B cell (primary cell): ENCODE measurements around the gene HTR1B. TPM values are rescaled to one million over a fixed set of nuclear protein-coding genes. Genes with fewer than 3 reads are reported as not detected.
A peak's percentile ranks its signal among the peaks of the same experiment; 100 is the strongest.

Experiments used
- ATAC-seq: fragments of 200-7000 bp; cut with Tn5 transposase; one replicate; pipeline ENCODE4 v1.10.0; 2021; ENCODE audit warnings: low read depth, mild to moderate bottlenecking, moderate number of reproducible peaks, moderate library complexity
- CTCF ChIA-PET: fragments of 350-600 bp; sonication (Branson Sonifier 250); formaldehyde crosslinking; loops from one replicate; lab custom pipeline; 2021; ENCODE audit warnings: antibody characterized with exemption, inconsistent platforms; lab: Charles Lee
- POLR2A ChIA-PET: fragments of 350-600 bp; sonication (Branson Sonifier 250); formaldehyde crosslinking; loops from one replicate; lab custom pipeline; 2021; ENCODE audit warnings: antibody characterized with exemption; lab: Charles Lee
- DNase-seq: peaks from one replicate; pipeline ENCODE4 v3.0.0; 2013
- H2AFZ ChIP-seq: 2 replicates; pipeline ENCODE4 v1.6.1; 2012; ENCODE audit warnings: mild to moderate bottlenecking, low read depth, low read length; ENCODE audit not compliant: insufficient read depth, poor library complexity, severe bottlenecking
- H3K27ac ChIP-seq, 2 donors: 1 replicate in 1 of 2; 2 replicates in 1 of 2; pipeline ENCODE4 v1.5.1; 2012 to 2013; ENCODE audit warnings: low read length in 2 of 2, mild to moderate bottlenecking in 2 of 2, moderate library complexity in 1 of 2
- H3K27me3 ChIP-seq, 4 experiments: fragments of 200-600 bp in 1 of 4; sonication (generic) in 1 of 4; replicated peaks in 1 of 4; 1 replicate in 2 of 4; 2 replicates in 2 of 4; pipeline versions ENCODE4 v1.6.1 to v1.7.0; 2013 to 2016; ENCODE audit warnings: low read length in 3 of 4, mild to moderate bottlenecking in 2 of 4, mixed read lengths in 1 of 4, moderate library complexity in 1 of 4; ENCODE audit not compliant: insufficient read depth in 4 of 4, control insufficient read depth in 3 of 4; ENCODE audit errors: control extremely low read depth in 1 of 4
- H3K36me3 ChIP-seq, 2 experiments: replicated peaks in 1 of 2; 1 replicate in 1 of 2; 2 replicates in 1 of 2; pipeline versions ENCODE4 v1.6.1 to v1.7.1; 2013; ENCODE audit warnings: low read length in 1 of 2; ENCODE audit not compliant: insufficient read depth in 2 of 2, control insufficient read depth in 1 of 2; ENCODE audit errors: control extremely low read depth in 1 of 2, extremely low read depth in 1 of 2
- H3K4me1 ChIP-seq, 2 donors: fragments of 200-600 bp in 1 of 2; sonication (generic) in 1 of 2; 1 replicate in 1 of 2; 2 replicates in 1 of 2; pipeline versions ENCODE4 v1.5.1 to v1.6.1; 2013 to 2017; ENCODE audit warnings: low read length in 2 of 2; ENCODE audit not compliant: control insufficient read depth in 2 of 2, insufficient read depth in 2 of 2
- H3K4me2 ChIP-seq: replicated peaks from 2 replicates; pipeline ENCODE3; 2012; ENCODE audit warnings: mild to moderate bottlenecking, low read depth, low read length; ENCODE audit not compliant: poor library complexity, severe bottlenecking
- H3K4me3 ChIP-seq, 5 experiments: fragments of 200-600 bp in 1 of 5; sonication (generic) in 1 of 5; 1 replicate in 3 of 5; 2 replicates in 2 of 5; pipeline versions ENCODE4 v1.5.1 to v1.7.0; 2011 to 2016; ENCODE audit warnings: low read length in 4 of 5, mild to moderate bottlenecking in 4 of 5, low read depth in 2 of 5, control low read depth in 1 of 5, moderate library complexity in 1 of 5; ENCODE audit not compliant: insufficient read depth in 1 of 5; ENCODE audit errors: control extremely low read depth in 1 of 5, extremely low read depth in 1 of 5
- H3K79me2 ChIP-seq: fragments of 200-600 bp; sonication (generic); one replicate; pipeline ENCODE4 v1.6.0; 2016; ENCODE audit warnings: low read length; ENCODE audit not compliant: control insufficient read depth, insufficient read depth
- H3K9ac ChIP-seq: fragments of 200-600 bp; sonication (generic); 2 replicates; pipeline ENCODE4 v1.6.1; 2017; ENCODE audit warnings: mild to moderate bottlenecking, low read length, moderate library complexity
- H3K9me3 ChIP-seq, 3 donors: one replicate each; pipeline versions ENCODE4 v1.6.1 to v1.7.1; 2013; ENCODE audit warnings: low read length in 2 of 3; ENCODE audit not compliant: control insufficient read depth in 2 of 3, insufficient read depth in 1 of 3; ENCODE audit errors: control extremely low read depth in 1 of 3
- H4K20me1 ChIP-seq: 2 replicates; pipeline ENCODE4 v1.6.0; 2012; ENCODE audit warnings: mild to moderate bottlenecking, low read length; ENCODE audit not compliant: insufficient read depth, control insufficient read depth, poor library complexity, severe bottlenecking
- H3K27ac Mint-ChIP-seq: one replicate; pipeline ENCODE4 v1.8.0; 2021; ENCODE audit warnings: mixed read lengths
- H3K27me3 Mint-ChIP-seq: one replicate; pipeline ENCODE4 v1.8.0; 2021; ENCODE audit warnings: mixed read lengths
- H3K4me1 Mint-ChIP-seq: one replicate; pipeline ENCODE4 v1.8.0; 2021; ENCODE audit warnings: mixed read lengths
- H3K4me3 Mint-ChIP-seq: one replicate; pipeline ENCODE4 v1.8.0; 2021; ENCODE audit warnings: mixed read lengths
- H3K9me3 Mint-ChIP-seq: one replicate; pipeline ENCODE4 v1.8.0; 2022; ENCODE audit warnings: mixed read lengths; ENCODE audit not compliant: insufficient read depth
- CTCF ChIP-seq: fragments of 200-600 bp; IDR thresholded peaks from one replicate; pipeline ENCODE4 v1.8.0; 2022; ENCODE audit warnings: antibody characterized with exemption, mild to moderate bottlenecking
- EZH2 ChIP-seq: IDR thresholded peaks from 2 replicates; pipeline ENCODE4 v1.6.1; 2012; ENCODE audit warnings: borderline replicate concordance, low read depth, mild to moderate bottlenecking, moderate library complexity, low read length; ENCODE audit not compliant: insufficient read depth, poor library complexity, severe bottlenecking
- WGBS: methylation state at CpG from one replicate; pipeline ENCODE4 v1.1.5; 2013; ENCODE audit warnings: missing lambda C conversion rate; ENCODE audit not compliant: insufficient coverage; 5-methylcytosine and 5-hydroxymethylcytosine counted together
- intact Hi-C: fragments of 100-400 bp; cut with micrococcal nuclease; formaldehyde crosslinking; loops from one replicate; pipeline ENCODE4 v1.10.0; 2022
- polyA plus RNA-seq: library from polyadenylated mRNA; depleted of rRNA; stranded (reverse); fragments of >200 nt; gene quantifications from 2 replicates; pipeline ENCODE4 v1.2.3, GENCODE V29; 2012
- total RNA-seq, 2 donors: library from RNA; stranded (reverse); fragments of 120-200 nt in 1 of 2; gene quantifications; 1 replicate in 1 of 2; 2 replicates in 1 of 2; pipeline versions ENCODE4 v1.2.3 to v1.2.4, GENCODE V29; 2013 to 2022

Gene HTR1B
- total and polyA plus RNA-seq, 2 donors (not counting 1 experiment from before 2014, with no cell fraction given), result 0.04 TPM; not detected in 1

GRCh38 chr6:77463861-77464494 is 687 bp upstream of the HTR1B start:
- H3K27ac ChIP-seq, result no peak overlapping the region
- ChIA-PET CTCF (no interaction called here), POLR2A (no interaction called here)
- H3K4me1 Mint-ChIP-seq, result peaks cover 19% of the 10 kb centered on the region
- no peak overlapping the region for H3K4me3 ChIP-seq
- H3K4me3 Mint-ChIP-seq, result no peak overlapping the region
- no peak overlapping the region for H3K27ac Mint-ChIP-seq
- 6% methylated on average over 52 of the region's 53 CpGs for WGBS
- peak overlapping the region; percentile 46 for H3K4me2 ChIP-seq
- no peaks in the 10 kb centered on the region for H3K9me3 Mint-ChIP-seq
- H3K79me2 ChIP-seq, result no peaks in the 10 kb centered on the region
- H3K4me1 ChIP-seq, result peaks cover 28 to 30% of the 10 kb centered on the region in 2 donors
- intact Hi-C loops, result no loop called here
- TF ChIP-seq CTCF, result no peak
- no peak for TF ChIP-seq EZH2
- ATAC-seq, result no peak
- peaks cover 63% of the 10 kb centered on the region for H3K27me3 Mint-ChIP-seq
- no peaks in the 10 kb centered on the region for H4K20me1 ChIP-seq
- no peaks in the 10 kb centered on the region for H3K36me3 ChIP-seq
- no peak for DNase-seq
- H3K9me3 ChIP-seq, result peaks cover 0 to 36% (median 0%) of the 10 kb centered on the region in 3 donors
- H3K9ac ChIP-seq, result no peak overlapping the region
- peak overlapping the region; percentile 39 for H2AFZ ChIP-seq
- peaks cover 2 to 62% (median 40%) of the 10 kb centered on the region in 4 experiments for H3K27me3 ChIP-seq
